Inferior parietal cortex (tissue), 1 donor: Measurements from ENCODE around the gene OSGIN1.
A peak's percentile ranks its signal among the peaks of the same experiment; 100 is the strongest.

ENCODE experiments used
- DNase-seq: peaks from one replicate; pipeline ENCODE4 v3.0.0-alpha.2; 2016; ENCODE audit errors: extremely low spot score

OSGIN1 gene

GRCh38 chr16:83952940-83953795, at the start of gene OSGIN1:
Gene OSGIN1, plus strand, starts transcription at chr16:83953240. Its CDS starts 4,432 bp downstream, at chr16:83957672.
- peak; percentile 73 for DNase-seq

- no peak for DNase-seq
Measured at GRCh38 chr16:83903751-83904150, 49.3 kb upstream of the OSGIN1 start.

GRCh38 chr16:83906683-83907082, 46.4 kb upstream of the OSGIN1 start:
- DNase-seq = no peak

- DNase-seq = no peak
Measured at GRCh38 chr16:83907111-83907510, 45.9 kb upstream of the OSGIN1 start.

GRCh38 chr16:83907631-83908250, 45.3 kb upstream of the OSGIN1 start:
- DNase-seq = no peak

GRCh38 chr16:83908798-83909197, 44.2 kb upstream of the OSGIN1 start:
- no peak for DNase-seq

GRCh38 chr16:83911290-83911689, 41.8 kb upstream of the OSGIN1 start:
- DNase-seq = no peak

- DNase-seq = no peak
Measured at GRCh38 chr16:83912519-83913244, 40.4 kb upstream of the OSGIN1 start.

- no peak for DNase-seq
Measured at GRCh38 chr16:83913245-83913633, 39.8 kb upstream of the OSGIN1 start.

- DNase-seq = no peak
Measured at GRCh38 chr16:83914091-83914710, 38.8 kb upstream of the OSGIN1 start.

- no peak for DNase-seq
Measured at GRCh38 chr16:83915081-83915480, 38.0 kb upstream of the OSGIN1 start.

GRCh38 chr16:83915491-83915890, 37.5 kb upstream of the OSGIN1 start:
- no peak for DNase-seq

- no peak for DNase-seq
Measured at GRCh38 chr16:83917152-83918120, 35.6 kb upstream of the OSGIN1 start.

GRCh38 chr16:83920894-83921491, 32.0 kb upstream of the OSGIN1 start:
- no peak for DNase-seq

GRCh38 chr16:83923581-83924365, 29.3 kb upstream of the OSGIN1 start:
- DNase-seq = no peak

- no peak for DNase-seq
Measured at GRCh38 chr16:83924686-83925085, 28.4 kb upstream of the OSGIN1 start.

GRCh38 chr16:83925095-83925905, 27.7 kb upstream of the OSGIN1 start:
- DNase-seq = no peak

GRCh38 chr16:83925957-83926725, 26.9 kb upstream of the OSGIN1 start:
- DNase-seq = no peak
